ENCODE data around the gene LRGUK. TPM values are rescaled to one million over a fixed set of nuclear protein-coding genes. Genes with fewer than 3 reads are reported as not detected.

Gene LRGUK
- total RNA-seq, 3 donors from 2014 or later = 0.19 to 1.2 (median 0.47) TPM

DNA sequence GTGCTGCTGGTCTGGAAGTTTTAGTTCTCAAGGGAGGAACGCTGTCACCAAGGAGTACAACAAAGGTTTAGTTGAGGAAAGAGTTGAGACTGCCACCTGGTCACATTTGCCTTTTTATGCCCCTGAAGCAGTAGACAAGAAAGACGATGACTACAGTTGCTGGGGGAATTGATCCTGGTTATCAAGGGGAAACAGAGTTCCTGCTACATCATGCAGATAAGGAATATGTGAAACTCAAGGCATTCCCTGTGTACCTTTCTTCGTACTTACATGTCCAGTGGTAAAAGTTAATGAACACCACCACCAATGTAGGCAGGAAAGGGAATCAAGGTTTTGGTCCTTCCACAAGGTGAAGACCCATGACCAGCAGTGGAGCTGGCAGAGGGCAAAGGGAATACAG is 157.8 kb downstream of the LRGUK start:
- intact Hi-C loops (cut with DNase I, micrococcal nuclease) = no loop called here
- no peak overlapping the region for H3K4me3 ChIP-seq
- no peaks in the 10 kb centered on the region for H3K36me3 ChIP-seq (ENCODE audit: low read depth)
- TF ChIP-seq, protein P1, sequence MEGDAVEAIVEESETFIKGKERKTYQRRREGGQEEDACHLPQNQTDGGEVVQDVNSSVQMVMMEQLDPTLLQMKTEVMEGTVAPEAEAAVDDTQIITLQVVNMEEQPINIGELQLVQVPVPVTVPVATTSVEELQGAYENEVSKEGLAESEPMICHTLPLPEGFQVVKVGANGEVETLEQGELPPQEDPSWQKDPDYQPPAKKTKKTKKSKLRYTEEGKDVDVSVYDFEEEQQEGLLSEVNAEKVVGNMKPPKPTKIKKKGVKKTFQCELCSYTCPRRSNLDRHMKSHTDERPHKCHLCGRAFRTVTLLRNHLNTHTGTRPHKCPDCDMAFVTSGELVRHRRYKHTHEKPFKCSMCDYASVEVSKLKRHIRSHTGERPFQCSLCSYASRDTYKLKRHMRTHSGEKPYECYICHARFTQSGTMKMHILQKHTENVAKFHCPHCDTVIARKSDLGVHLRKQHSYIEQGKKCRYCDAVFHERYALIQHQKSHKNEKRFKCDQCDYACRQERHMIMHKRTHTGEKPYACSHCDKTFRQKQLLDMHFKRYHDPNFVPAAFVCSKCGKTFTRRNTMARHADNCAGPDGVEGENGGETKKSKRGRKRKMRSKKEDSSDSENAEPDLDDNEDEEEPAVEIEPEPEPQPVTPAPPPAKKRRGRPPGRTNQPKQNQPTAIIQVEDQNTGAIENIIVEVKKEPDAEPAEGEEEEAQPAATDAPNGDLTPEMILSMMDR (IDR thresholded peaks at IDR 0.05) = no peak
- no peak for ATAC-seq
- no peaks in the 10 kb centered on the region for H3K9me3 ChIP-seq
- DNase-seq = no peak
- no peaks in the 10 kb centered on the region for H3K4me1 ChIP-seq (ENCODE audit: low read depth)

DNA sequence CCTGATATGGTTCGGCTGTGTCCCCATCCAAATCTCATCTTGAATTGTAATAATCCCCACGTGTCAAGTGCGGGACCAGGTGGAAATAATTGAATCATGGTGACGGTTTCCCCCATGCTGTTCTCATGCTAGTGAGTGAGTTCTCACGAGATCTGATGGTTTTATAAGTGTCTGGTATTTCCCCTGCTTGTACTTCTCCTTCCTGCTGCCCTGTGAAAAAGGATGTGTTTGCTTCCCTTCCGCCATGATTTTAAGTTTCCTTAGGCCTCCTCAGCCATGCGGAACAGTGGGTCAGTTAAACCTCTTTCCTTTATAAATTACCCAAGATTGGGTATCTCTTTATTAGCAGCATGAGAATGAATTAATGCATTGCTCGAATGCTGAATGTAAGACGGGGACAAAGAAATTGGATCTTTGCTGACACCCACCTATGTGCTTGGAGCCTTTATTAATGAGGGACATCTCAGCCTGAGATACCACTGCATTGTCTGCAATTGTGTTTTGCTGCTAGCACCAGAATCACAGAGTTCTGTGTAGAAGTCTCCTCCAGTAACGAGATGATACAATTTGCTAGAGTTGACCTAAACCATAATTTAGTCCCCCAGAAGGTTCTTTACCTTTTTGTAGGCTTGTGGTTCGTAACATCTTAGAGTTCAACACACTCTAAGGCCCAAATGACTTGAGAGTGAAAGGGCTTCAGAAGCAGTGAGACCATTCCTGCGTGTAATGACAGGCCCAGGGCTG is 160.9 kb downstream of the LRGUK start:
- intact Hi-C loops (cut with DNase I, micrococcal nuclease) = no loop called here
- ATAC-seq = no peak
- TF ChIP-seq, protein P1 (IDR thresholded peaks at IDR 0.05) = no peak
- H3K4me1 ChIP-seq (ENCODE audit: low read depth) = no peaks in the 10 kb centered on the region
- no peaks in the 10 kb centered on the region for H3K36me3 ChIP-seq (ENCODE audit: low read depth)
- no peaks in the 10 kb centered on the region for H3K9me3 ChIP-seq
- no peak for DNase-seq
- no peak overlapping the region for H3K4me3 ChIP-seq

GRCh38 chr7:134289423-134289822 is 162.3 kb downstream of the LRGUK start:
- TF ChIP-seq, protein P1 (IDR thresholded peaks at IDR 0.05) = no peak
- ATAC-seq = no peak
- no peaks in the 10 kb centered on the region for H3K4me1 ChIP-seq (ENCODE audit: low read depth)
- no peak overlapping the region for H3K4me3 ChIP-seq
- no peaks in the 10 kb centered on the region for H3K36me3 ChIP-seq (ENCODE audit: low read depth)
- no peak for DNase-seq
- no peaks in the 10 kb centered on the region for H3K9me3 ChIP-seq
- intact Hi-C loops (cut with DNase I, micrococcal nuclease) = no loop called here

DNA sequence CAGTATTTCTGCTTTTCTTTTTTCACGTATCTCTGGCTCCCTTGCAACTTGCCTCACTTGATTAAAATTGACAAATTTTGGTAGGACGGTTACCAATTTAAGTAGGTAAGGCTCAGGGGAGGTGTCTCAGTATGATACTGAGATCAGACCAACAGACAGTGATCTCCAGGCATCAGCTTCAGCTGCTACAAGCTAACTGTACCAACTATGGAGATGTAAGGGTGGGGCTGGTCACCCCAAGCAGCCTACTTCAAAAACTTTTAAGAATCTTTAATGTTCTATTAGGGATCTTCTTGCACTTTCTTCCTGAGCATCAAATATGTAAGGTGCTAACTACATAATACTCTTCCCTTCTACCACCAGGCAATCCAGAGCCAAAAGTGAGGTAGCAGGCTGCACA is 162.7 kb downstream of the LRGUK start:
- no peaks in the 10 kb centered on the region for H3K36me3 ChIP-seq (ENCODE audit: low read depth)
- ATAC-seq (no peak), DNase-seq (no peak)
- H3K9me3 ChIP-seq = no peaks in the 10 kb centered on the region
- no peaks in the 10 kb centered on the region for H3K4me1 ChIP-seq (ENCODE audit: low read depth)
- no peak overlapping the region for H3K4me3 ChIP-seq
- TF ChIP-seq, protein P1 (IDR thresholded peaks at IDR 0.05) = no peak
- intact Hi-C loops (cut with DNase I, micrococcal nuclease) = no loop called here

DNA sequence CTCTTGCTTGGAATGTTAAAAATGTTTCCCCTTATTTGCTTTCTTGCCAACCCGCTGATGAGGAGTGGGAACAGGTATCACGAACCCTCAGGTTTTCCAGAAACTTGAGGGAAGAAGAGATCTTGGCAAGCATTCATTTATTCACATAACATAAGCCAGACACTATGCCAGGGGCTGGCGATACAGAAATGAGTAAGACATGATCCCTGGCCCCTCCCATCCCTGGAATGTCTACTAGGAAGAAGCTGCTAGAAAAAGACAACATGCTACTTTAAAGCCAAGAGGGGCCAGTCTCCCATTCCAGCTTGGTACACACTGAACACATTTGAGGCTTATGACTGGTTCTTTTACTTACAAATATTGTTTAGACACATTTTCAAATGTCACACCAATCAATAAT is 163.1 kb downstream of the LRGUK start:
- intact Hi-C loops (cut with DNase I, micrococcal nuclease) = no loop called here
- H3K4me3 ChIP-seq = no peak overlapping the region
- ATAC-seq = no peak

More for the DNA sequence above, 163.1 kb downstream of the LRGUK start:
- no peaks in the 10 kb centered on the region for H3K36me3 ChIP-seq (ENCODE audit: low read depth)
- H3K4me1 ChIP-seq (ENCODE audit: low read depth) = no peaks in the 10 kb centered on the region
- TF ChIP-seq, protein P1 (IDR thresholded peaks at IDR 0.05) = no peak
- DNase-seq = no peak
- H3K9me3 ChIP-seq = no peaks in the 10 kb centered on the region
